IMR-90 (cell line): ENCODE measurements around the gene EPHA2. TPM values are rescaled to one million over a fixed set of nuclear protein-coding genes. Genes with fewer than 3 reads are reported as not detected.

ENCODE experiments used
- ATAC-seq: fragments of 200-7000 bp; cut with Tn5 transposase; 2 replicates; pipeline ENCODE4 v1.9.1; 2020; ENCODE audit warnings: low read depth, mild to moderate bottlenecking, moderate library complexity
- BruUV-seq: library from RNA; stranded (reverse); fragments of 400-500 nt; replicated peaks from 2 replicates; lab custom pipeline; 2021; lab: Mats Ljungman, UMichigan
- CTCF ChIA-PET: fragments of 300-600 bp; formaldehyde crosslinking; extraction: SDS; loops from one replicate; lab custom pipeline; 2021; ENCODE audit warnings: antibody characterized with exemption; lab: Yijun Ruan, JAX
- POLR2A ChIA-PET: fragments of 300-600 bp; sonication (Branson Sonifier 250); formaldehyde crosslinking; loops from one replicate; lab custom pipeline; 2022; ENCODE audit warnings: antibody characterized with exemption; ENCODE audit not compliant: unreplicated experiment; lab: Charles Lee
- DNase-seq: peaks from one replicate; pipeline ENCODE4 v3.0.0; 2013
- H2AFZ ChIP-seq: replicated peaks from 2 replicates; pipeline ENCODE3; 2013; ENCODE audit warnings: low read length, mild to moderate bottlenecking; ENCODE audit not compliant: poor library complexity
- H2AK5ac ChIP-seq: 2 replicates; pipeline ENCODE4 v1.6.1; 2013; ENCODE audit warnings: low read depth, low read length, inconsistent platforms
- H2AK9ac ChIP-seq: replicated peaks from 2 replicates; pipeline ENCODE3; 2013; ENCODE audit warnings: mild to moderate bottlenecking, low read depth, low read length, moderate library complexity; ENCODE audit not compliant: poor library complexity
- H2BK120ac ChIP-seq: 2 replicates; pipeline ENCODE4 v1.6.1; 2013; ENCODE audit warnings: low read depth, low read length, inconsistent platforms
- H2BK15ac ChIP-seq: 3 replicates; pipeline ENCODE4 v1.6.1; 2013; ENCODE audit warnings: low read depth, low read length, inconsistent platforms
- H2BK20ac ChIP-seq: 2 replicates; pipeline ENCODE4 v1.6.1; 2013; ENCODE audit warnings: low read depth, mild to moderate bottlenecking, inconsistent platforms, low read length, moderate library complexity
- H2BK5ac ChIP-seq: 2 replicates; pipeline ENCODE4 v1.6.1; 2013; ENCODE audit warnings: mild to moderate bottlenecking, low read depth, low read length, inconsistent platforms; ENCODE audit not compliant: poor library complexity, severe bottlenecking
- H3K14ac ChIP-seq: replicated peaks from 2 replicates; pipeline ENCODE4 v1.6.1; 2013; ENCODE audit warnings: low read depth, low read length, inconsistent platforms
- H3K18ac ChIP-seq: 2 replicates; pipeline ENCODE4 v1.6.1; 2013; ENCODE audit warnings: low read depth, low read length, control low read depth
- H3K23ac ChIP-seq: 2 replicates; pipeline ENCODE4 v1.6.1; 2013; ENCODE audit warnings: low read depth, low read length, inconsistent platforms
- H3K27ac ChIP-seq: 2 replicates; pipeline ENCODE4 v1.5.1; 2013; ENCODE audit warnings: mild to moderate bottlenecking, control low read depth, low read length; ENCODE audit not compliant: insufficient read depth
- H3K27me3 ChIP-seq: 2 replicates; pipeline ENCODE4 v1.6.1; 2013; ENCODE audit warnings: low read length; ENCODE audit not compliant: control insufficient read depth, insufficient read depth
- H3K36me3 ChIP-seq: 2 replicates; pipeline ENCODE4 v1.6.1; 2013; ENCODE audit warnings: low read length, mixed read lengths; ENCODE audit not compliant: control insufficient read depth, insufficient read depth
- H3K4ac ChIP-seq: 2 replicates; pipeline ENCODE4 v1.6.1; 2013; ENCODE audit warnings: low read depth, low read length, inconsistent platforms
- H3K4me1 ChIP-seq: 2 replicates; pipeline ENCODE4 v1.6.1; 2013; ENCODE audit warnings: low read length, mixed read lengths; ENCODE audit not compliant: control insufficient read depth, insufficient read depth
- H3K4me2 ChIP-seq: 2 replicates; pipeline ENCODE4 v1.6.1; 2013; ENCODE audit warnings: low read depth, mild to moderate bottlenecking, control low read depth, low read length, moderate library complexity
- H3K4me3 ChIP-seq: 2 replicates; pipeline ENCODE4 v1.5.1; 2013; ENCODE audit warnings: low read depth, mild to moderate bottlenecking, control low read depth, low read length, moderate library complexity; ENCODE audit not compliant: insufficient read depth
- H3K56ac ChIP-seq: 2 replicates; pipeline ENCODE4 v1.6.1; 2013; ENCODE audit warnings: low read length, inconsistent platforms; ENCODE audit not compliant: insufficient read depth; ENCODE audit errors: extremely low read depth
- H3K79me1 ChIP-seq, 2 experiments: 2 replicates each; pipeline ENCODE4 v1.6.1; 2013; ENCODE audit warnings: low read length in 2 of 2, inconsistent platforms in 1 of 2, low read depth in 1 of 2
- H3K9ac ChIP-seq: 2 replicates; pipeline ENCODE4 v1.6.1; 2013; ENCODE audit warnings: low read depth, low read length, control low read depth
- H3K9me1 ChIP-seq: 2 replicates; pipeline ENCODE4 v1.6.1; 2013; ENCODE audit warnings: low read length, inconsistent platforms; ENCODE audit not compliant: insufficient read depth
- H3K9me3 ChIP-seq: 2 replicates; pipeline ENCODE4 v1.6.1; 2013; ENCODE audit warnings: low read length; ENCODE audit not compliant: control insufficient read depth, insufficient read depth
- H4K20me1 ChIP-seq: 2 replicates; pipeline ENCODE4 v1.6.1; 2013; ENCODE audit warnings: low read length, inconsistent platforms; ENCODE audit not compliant: insufficient read depth
- H4K5ac ChIP-seq: 2 replicates; pipeline ENCODE4 v1.6.1; 2013; ENCODE audit warnings: mild to moderate bottlenecking, low read depth, low read length, control low read depth
- H4K8ac ChIP-seq, 2 experiments: 2 replicates each; pipeline ENCODE4 v1.6.1; 2013; ENCODE audit warnings: low read depth in 2 of 2, low read length in 2 of 2, control low read depth in 1 of 2, inconsistent platforms in 1 of 2
- H4K91ac ChIP-seq: 2 replicates; pipeline ENCODE4 v1.6.1; 2013; ENCODE audit warnings: low read depth, low read length, inconsistent platforms; ENCODE audit not compliant: insufficient read depth
- CHD1 ChIP-seq: IDR thresholded peaks from 2 replicates; pipeline ENCODE4 v1.6.1; 2012; ENCODE audit warnings: low read depth, low read length, improper control_type of control experiment
- MAFK ChIP-seq: IDR thresholded peaks from 2 replicates; pipeline ENCODE4 v1.6.1; 2012; ENCODE audit warnings: low read depth, low read length, improper control_type of control experiment
- MAZ ChIP-seq: IDR thresholded peaks from 2 replicates; pipeline ENCODE4 v1.6.1; 2012; ENCODE audit warnings: low read depth, mild to moderate bottlenecking, low read length, improper control_type of control experiment, moderate library complexity, borderline replicate concordance
- RAD21 ChIP-seq: IDR thresholded peaks from 2 replicates; pipeline ENCODE4 v1.6.1; 2012; ENCODE audit warnings: low read length, improper control_type of control experiment
- WGBS, 2 experiments: methylation state at CpG; one replicate each; pipeline versions ENCODE4 v1.1.5 to v1.1.7; 2013; ENCODE audit warnings: missing lambda C conversion rate in 2 of 2; ENCODE audit not compliant: insufficient read length in 1 of 2; ENCODE audit errors: extremely low coverage in 2 of 2; 5-methylcytosine and 5-hydroxymethylcytosine counted together
- dilution Hi-C: fragments of 300-500 bp; cut with HindIII; formaldehyde crosslinking; loops from one replicate; pipeline ENCODE4 v1.14.3; 2018; ENCODE audit warnings: low sequenced_read_pairs; ENCODE audit not compliant: unreplicated experiment
- in situ Hi-C: fragments of 300-500 bp; cut with MboI; formaldehyde crosslinking; loops from 3 replicates; pipeline ENCODE4 v1.14.3; 2019; ENCODE audit warnings: low sequenced_read_pairs, inconsistent platforms, mixed read lengths
- intact Hi-C: fragments of 100-400 bp; cut with micrococcal nuclease; formaldehyde crosslinking; loops from 2 replicates; pipeline ENCODE4 v1.10.0; 2022
- polyA plus RNA-seq, 3 experiments: library from polyadenylated mRNA; depleted of rRNA; stranded (reverse); fragments of >200 nt; gene quantifications; 2 replicates each; pipeline ENCODE4 v1.2.3, GENCODE V29; 2012; ENCODE audit warnings: low replicate concordance in 1 of 3
- total RNA-seq: library from RNA; depleted of rRNA; stranded (reverse); fragments of >200 nt; gene quantifications from 2 replicates; pipeline ENCODE4 v1.2.3, GENCODE V29; 2012
- TF ChIP-seq, protein P1 (sequence below): conservative IDR thresholded peaks from 2 replicates; pipeline ENCODE4 v1.5.1; 2012; ENCODE audit warnings: mild to moderate bottlenecking, low read depth, low read length, improper control_type of control experiment

Gene EPHA2
- total and polyA plus RNA-seq, 2 of the 4 experiments (the other 2 are of a cell fraction) = 24.0 to 72.6 TPM

DNA sequence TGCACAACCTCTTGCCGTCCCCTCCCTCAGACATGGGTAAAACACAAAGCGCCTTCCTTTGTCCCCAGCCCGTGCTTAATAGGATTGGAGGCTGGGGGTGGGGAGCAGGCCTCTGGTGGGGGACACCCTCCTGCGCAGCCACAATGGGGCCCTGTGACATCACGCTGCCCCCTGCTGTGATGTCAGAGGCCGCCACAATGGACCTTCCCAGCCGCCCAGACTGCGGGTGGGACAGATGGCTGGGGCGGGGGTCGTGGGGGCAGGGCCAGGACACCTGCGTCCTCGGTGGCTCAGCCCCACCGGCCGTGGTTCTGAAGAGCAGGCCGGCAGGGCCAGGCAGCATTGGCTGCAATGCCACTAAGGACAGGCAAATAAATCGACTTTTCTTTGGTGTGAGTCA is 39.9 kb downstream of the EPHA2 start:
- no peak overlapping the region for H2BK120ac ChIP-seq
- 53% methylated on average over 7 of the region's 16 CpGs; no CpG with 5 or more reads in 1 of the 2 experiments for WGBS, 2 experiments
- H3K27ac ChIP-seq = no peak overlapping the region
- H3K14ac ChIP-seq = no peak overlapping the region
- H3K18ac ChIP-seq = no peak overlapping the region
- H2AK5ac ChIP-seq = no peak overlapping the region
- H3K4me1 ChIP-seq = peaks cover 20% of the 10 kb centered on the region
- ATAC-seq = no peak
- H3K56ac ChIP-seq = no peak overlapping the region
- H3K9me1 ChIP-seq = peaks cover 4% of the 10 kb centered on the region
- no peak overlapping the region for H3K4me2 ChIP-seq
- H3K36me3 ChIP-seq = no peaks in the 10 kb centered on the region
- H3K4ac ChIP-seq = no peak overlapping the region
- H4K91ac ChIP-seq = no peak overlapping the region
- DNase-seq = no peak
- H2AFZ ChIP-seq = no peak overlapping the region
- H3K79me1 ChIP-seq = no peaks in the 10 kb centered on the region; a peak in 1 of 4 replicates
- no peak overlapping the region for H2BK20ac ChIP-seq
- no TSS peak for BruUV-seq
- no peak overlapping the region for H4K8ac ChIP-seq
- H3K9ac ChIP-seq = no peak overlapping the region
- H2AK9ac ChIP-seq = no peak overlapping the region
- H4K20me1 ChIP-seq = no peaks in the 10 kb centered on the region
- H2BK5ac ChIP-seq = no peak overlapping the region
- H3K23ac ChIP-seq = no peak overlapping the region
- intact Hi-C loops = no loop called here
- TF ChIP-seq RAD21 (no peak), MAFK (no peak), CHD1 (no peak), MAZ (no peak)
- TF ChIP-seq, protein P1, sequence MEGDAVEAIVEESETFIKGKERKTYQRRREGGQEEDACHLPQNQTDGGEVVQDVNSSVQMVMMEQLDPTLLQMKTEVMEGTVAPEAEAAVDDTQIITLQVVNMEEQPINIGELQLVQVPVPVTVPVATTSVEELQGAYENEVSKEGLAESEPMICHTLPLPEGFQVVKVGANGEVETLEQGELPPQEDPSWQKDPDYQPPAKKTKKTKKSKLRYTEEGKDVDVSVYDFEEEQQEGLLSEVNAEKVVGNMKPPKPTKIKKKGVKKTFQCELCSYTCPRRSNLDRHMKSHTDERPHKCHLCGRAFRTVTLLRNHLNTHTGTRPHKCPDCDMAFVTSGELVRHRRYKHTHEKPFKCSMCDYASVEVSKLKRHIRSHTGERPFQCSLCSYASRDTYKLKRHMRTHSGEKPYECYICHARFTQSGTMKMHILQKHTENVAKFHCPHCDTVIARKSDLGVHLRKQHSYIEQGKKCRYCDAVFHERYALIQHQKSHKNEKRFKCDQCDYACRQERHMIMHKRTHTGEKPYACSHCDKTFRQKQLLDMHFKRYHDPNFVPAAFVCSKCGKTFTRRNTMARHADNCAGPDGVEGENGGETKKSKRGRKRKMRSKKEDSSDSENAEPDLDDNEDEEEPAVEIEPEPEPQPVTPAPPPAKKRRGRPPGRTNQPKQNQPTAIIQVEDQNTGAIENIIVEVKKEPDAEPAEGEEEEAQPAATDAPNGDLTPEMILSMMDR = no peak
- no peaks in the 10 kb centered on the region for H3K9me3 ChIP-seq
- no peaks in the 10 kb centered on the region for H3K27me3 ChIP-seq
- no peak overlapping the region for H2BK15ac ChIP-seq
- ChIA-PET POLR2A (no interaction called here), CTCF (no interaction called here)
- dilution Hi-C loops = no loop called here
- in situ Hi-C loops = no loop called here
- no peak overlapping the region for H3K4me3 ChIP-seq
- no peak overlapping the region for H4K5ac ChIP-seq
